Fibroblast of lung (primary cell): ENCODE results near the gene SULT1C3. TPM values are rescaled to one million over a fixed set of nuclear protein-coding genes. Genes with fewer than 3 reads are reported as not detected.

Source experiments
- DNase-seq, 2 donors: peaks; one replicate each; pipeline versions ENCODE4 v3.0.0 to v3.0.0-alpha.2; 2010; ENCODE audit warnings: low read depth in 2 of 2
- H2AFZ ChIP-seq: 2 replicates; pipeline ENCODE4 v1.5.1; 2012; ENCODE audit warnings: low read length, control low read depth, inconsistent platforms
- H3K27ac ChIP-seq: 2 replicates; pipeline ENCODE4 v1.5.1; 2011; ENCODE audit warnings: low read length, control low read depth; ENCODE audit not compliant: insufficient read depth
- H3K27me3 ChIP-seq: 2 replicates; pipeline ENCODE4 v1.5.1; 2011; ENCODE audit warnings: mild to moderate bottlenecking, low read length; ENCODE audit not compliant: control insufficient read depth, insufficient read depth
- H3K36me3 ChIP-seq: 2 replicates; pipeline ENCODE4 v1.5.1; 2011; ENCODE audit warnings: low read length; ENCODE audit not compliant: control insufficient read depth, insufficient read depth
- H3K4me1 ChIP-seq: 2 replicates; pipeline ENCODE4 v1.5.1; 2011; ENCODE audit warnings: low read length; ENCODE audit not compliant: control insufficient read depth, insufficient read depth; ENCODE audit errors: extremely low read depth
- H3K4me2 ChIP-seq: 2 replicates; pipeline ENCODE4 v1.5.1; 2011; ENCODE audit warnings: low read length, control low read depth; ENCODE audit not compliant: insufficient read depth; ENCODE audit errors: extremely low read depth
- H3K4me3 ChIP-seq, 4 experiments: fragments of 200-600 bp in 1 of 4; sonication (generic) in 1 of 4; replicated peaks in 1 of 4; 2 replicates each; pipeline ENCODE4 v1.5.1; 2011 to 2016; ENCODE audit warnings: low read length in 4 of 4, low read depth in 3 of 4, mild to moderate bottlenecking in 3 of 4, control low read depth in 2 of 4, inconsistent platforms in 1 of 4, mixed read lengths in 1 of 4; ENCODE audit not compliant: insufficient read depth in 1 of 4; ENCODE audit errors: control extremely low read depth in 1 of 4
- H3K79me2 ChIP-seq: 2 replicates; pipeline ENCODE4 v1.5.1; 2012; ENCODE audit warnings: mild to moderate bottlenecking, low read length, inconsistent platforms; ENCODE audit not compliant: control insufficient read depth, insufficient read depth
- H3K9ac ChIP-seq: 2 replicates; pipeline ENCODE4 v1.5.1; 2011; ENCODE audit warnings: mild to moderate bottlenecking, low read length, control low read depth; ENCODE audit not compliant: insufficient read depth
- H3K9me3 ChIP-seq: 2 replicates; pipeline ENCODE4 v1.5.1; 2012; ENCODE audit warnings: low read depth, low read length; ENCODE audit not compliant: control insufficient read depth, insufficient read depth
- H4K20me1 ChIP-seq: 2 replicates; pipeline ENCODE4 v1.5.1; 2011; ENCODE audit warnings: low read length; ENCODE audit not compliant: control insufficient read depth, insufficient read depth; ENCODE audit errors: extremely low read depth
- CTCF ChIP-seq, 2 donors: IDR thresholded peaks in 1 of 2; conservative IDR thresholded peaks in 1 of 2; 1 replicate in 1 of 2; 2 replicates in 1 of 2; pipeline ENCODE4 v1.5.1; 2011 to 2012; ENCODE audit warnings: low read length in 2 of 2, control low read depth in 1 of 2, inconsistent platforms in 1 of 2, low read depth in 1 of 2, mild to moderate bottlenecking in 1 of 2
- EZH2 ChIP-seq: IDR thresholded peaks from 2 replicates; pipeline ENCODE4 v1.5.1; 2012; ENCODE audit warnings: low read length, control low read depth, mild to moderate bottlenecking; ENCODE audit errors: missing control alignments
- polyA plus RNA-seq, 2 donors: library from polyadenylated mRNA; depleted of rRNA in 1 of 2; stranded (reverse) in 1 of 2; unstranded in 1 of 2; fragments of >200 nt; gene quantifications; 2 replicates each; pipeline ENCODE4 v1.2.1, GENCODE V29; 2011 to 2012; ENCODE audit warnings: missing spikeins in 1 of 2
- total RNA-seq: library from RNA; depleted of rRNA; stranded (reverse); fragments of >200 nt; gene quantifications from 2 replicates; pipeline ENCODE4 v1.2.1, GENCODE V29; 2014

SULT1C3 gene
- total and polyA plus RNA-seq, 2 donors (not counting 1 experiment from before 2014, with no cell fraction given): not detected

DNA sequence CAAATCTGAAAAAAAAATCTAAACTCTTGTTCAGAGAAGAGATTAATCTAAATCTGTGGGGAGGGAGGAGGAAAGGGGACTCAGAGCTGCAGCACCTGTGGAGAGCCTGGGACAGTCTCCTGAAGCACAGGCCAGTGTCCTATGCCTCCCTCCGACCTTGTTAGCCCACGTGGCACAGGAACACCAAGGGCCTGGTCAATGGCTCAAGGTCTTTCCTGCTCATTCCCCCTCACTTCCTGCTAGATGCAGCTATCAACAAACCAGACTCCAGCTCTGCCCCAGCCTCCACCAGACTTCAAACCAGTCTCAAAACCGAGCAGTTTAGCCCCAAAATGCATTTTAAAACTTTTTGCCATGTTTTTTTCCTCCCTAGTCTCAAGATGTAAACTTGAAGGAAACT, 20.1 kb upstream of the SULT1C3 start:
- TF ChIP-seq CTCF (conservative IDR thresholded peaks at IDR 0.05 in 1 of 2, IDR thresholded peaks at IDR 0.05 in 1 of 2; ENCODE audit: low read depth in 1 of 2, low read length in 2 of 2) (no peak), EZH2 (no peak)
- Histone ChIP-seq H3K4me3 (no peak overlapping the region), H3K27ac (no peak overlapping the region), H3K36me3 (no peaks in the 10 kb centered on the region), H3K4me1 (no peaks in the 10 kb centered on the region), H3K79me2 (no peaks in the 10 kb centered on the region), H3K27me3 (no peaks in the 10 kb centered on the region), H3K9me3 (no peaks in the 10 kb centered on the region), H3K9ac (no peak overlapping the region), H3K4me2 (no peak overlapping the region), H4K20me1 (no peaks in the 10 kb centered on the region), H2AFZ (no peak overlapping the region)
- DNase-seq: no peak

- Histone ChIP-seq H3K9me3 (no peaks in the 10 kb centered on the region), H3K9ac (no peak overlapping the region), H4K20me1 (no peaks in the 10 kb centered on the region), H3K4me3 (no peak overlapping the region), H2AFZ (no peak overlapping the region), H3K79me2 (no peaks in the 10 kb centered on the region), H3K4me1 (no peaks in the 10 kb centered on the region), H3K4me2 (no peak overlapping the region), H3K27ac (no peak overlapping the region), H3K27me3 (no peaks in the 10 kb centered on the region), H3K36me3 (no peaks in the 10 kb centered on the region)
- DNase-seq: no peak
- no peak for TF ChIP-seq EZH2
- TF ChIP-seq CTCF (conservative IDR thresholded peaks at IDR 0.05 in 1 of 2, IDR thresholded peaks at IDR 0.05 in 1 of 2; ENCODE audit: low read depth in 1 of 2, low read length in 2 of 2): no peak
These were observed 19.6 kb upstream of the SULT1C3 start for GRCh38 chr2:108220191-108220590.

- no peaks in the 10 kb centered on the region for H4K20me1 ChIP-seq
- H3K27ac ChIP-seq: no peak overlapping the region
- no peak for DNase-seq
- H3K4me1 ChIP-seq: no peaks in the 10 kb centered on the region
- H3K9me3 ChIP-seq: no peaks in the 10 kb centered on the region
- H3K4me2 ChIP-seq: no peak overlapping the region
- H3K4me3 ChIP-seq: no peak overlapping the region
- H3K36me3 ChIP-seq: no peaks in the 10 kb centered on the region
- no peaks in the 10 kb centered on the region for H3K27me3 ChIP-seq
- TF ChIP-seq CTCF (conservative IDR thresholded peaks at IDR 0.05 in 1 of 2, IDR thresholded peaks at IDR 0.05 in 1 of 2; ENCODE audit: low read depth in 1 of 2, low read length in 2 of 2): no peak
- no peak for TF ChIP-seq EZH2
- H2AFZ ChIP-seq: no peak overlapping the region
- no peaks in the 10 kb centered on the region for H3K79me2 ChIP-seq
- H3K9ac ChIP-seq: no peak overlapping the region
These were observed 18.7 kb upstream of the SULT1C3 start for GRCh38 chr2:108220942-108221541.
